ENCODE measurements around the gene DNM3.

DNM3 gene

DNA sequence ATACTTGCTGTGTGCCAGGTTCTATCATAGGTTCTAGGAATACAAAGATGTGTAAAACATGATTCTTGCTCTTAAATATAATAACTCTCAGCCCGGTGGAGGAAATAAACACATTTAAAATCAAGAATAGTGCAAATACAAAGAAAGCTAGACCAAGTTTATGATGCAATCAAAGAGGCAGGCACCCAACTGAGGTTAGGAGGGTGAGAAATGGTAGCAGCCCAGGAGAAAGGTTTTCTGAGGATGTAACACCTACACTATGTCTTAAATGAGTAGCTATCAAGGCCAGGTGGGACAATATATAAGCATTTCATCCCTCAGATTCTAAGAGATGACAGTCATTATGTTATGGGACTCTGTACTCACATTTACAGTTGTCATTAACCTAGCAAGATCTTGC, 612.3 kb downstream of the DNM3 start:
- TF ChIP-seq POLR2A (IDR thresholded peaks at IDR 0.05; ENCODE audit: low read length) = no peak
- no peak for TF ChIP-seq GATA1 (IDR thresholded peaks at IDR 0.05; ENCODE audit: low read depth, low read length)
- DNase-seq = no peak

DNA sequence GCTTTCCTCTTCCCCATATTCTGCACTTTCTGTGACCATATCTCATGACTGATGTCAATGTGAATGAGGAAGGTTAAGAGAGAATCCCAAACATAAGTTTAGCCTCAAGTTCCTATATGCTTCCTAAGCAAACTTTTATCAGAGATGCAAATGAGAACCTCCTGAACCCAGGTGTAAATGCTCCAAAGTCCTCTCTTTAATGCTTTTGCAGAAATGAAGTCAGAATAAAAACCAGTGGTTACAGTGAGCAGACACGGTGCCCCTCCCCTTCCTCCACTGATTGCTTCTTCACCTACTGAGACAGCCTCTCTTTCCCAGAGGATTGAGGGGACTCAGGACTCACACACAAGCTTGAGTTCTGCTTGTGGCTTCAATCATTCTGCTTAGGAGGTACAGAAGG, 614.2 kb downstream of the DNM3 start:
- no peak for TF ChIP-seq POLR2A (IDR thresholded peaks at IDR 0.05; ENCODE audit: low read length)
- TF ChIP-seq GATA1 (IDR thresholded peaks at IDR 0.05; ENCODE audit: low read depth, low read length) = no peak

DNA sequence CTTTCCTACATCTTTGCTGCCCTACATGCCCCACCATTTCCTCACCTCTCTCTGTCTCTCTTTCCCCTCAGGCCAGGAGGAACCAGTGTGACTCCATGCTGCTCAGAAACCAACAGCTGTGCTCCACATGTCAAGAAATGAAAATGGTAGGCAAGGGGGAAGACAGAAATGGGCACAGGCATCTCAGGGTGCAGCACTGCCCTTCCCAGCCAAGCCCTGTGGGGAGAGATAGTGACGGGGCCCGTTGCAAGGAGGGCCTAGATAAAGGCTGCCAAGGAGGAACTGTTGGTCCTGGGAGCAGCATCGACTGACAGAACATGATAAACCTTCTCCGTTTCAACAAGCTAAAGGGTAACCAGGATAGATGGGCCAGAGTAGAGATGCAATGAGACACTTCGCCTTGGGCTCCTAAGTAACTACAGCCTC, 615.1 kb downstream of the DNM3 start:
- peak; percentile 93 to 99 for DNase-seq
- peak; percentile 93 for TF ChIP-seq POLR2A (IDR thresholded peaks at IDR 0.05; ENCODE audit: low read length)
- peak; percentile 97 for TF ChIP-seq GATA1 (IDR thresholded peaks at IDR 0.05; ENCODE audit: low read depth, low read length)

More for the DNA sequence above, 614.2 kb downstream of the DNM3 start:
- no peak for DNase-seq

DNA sequence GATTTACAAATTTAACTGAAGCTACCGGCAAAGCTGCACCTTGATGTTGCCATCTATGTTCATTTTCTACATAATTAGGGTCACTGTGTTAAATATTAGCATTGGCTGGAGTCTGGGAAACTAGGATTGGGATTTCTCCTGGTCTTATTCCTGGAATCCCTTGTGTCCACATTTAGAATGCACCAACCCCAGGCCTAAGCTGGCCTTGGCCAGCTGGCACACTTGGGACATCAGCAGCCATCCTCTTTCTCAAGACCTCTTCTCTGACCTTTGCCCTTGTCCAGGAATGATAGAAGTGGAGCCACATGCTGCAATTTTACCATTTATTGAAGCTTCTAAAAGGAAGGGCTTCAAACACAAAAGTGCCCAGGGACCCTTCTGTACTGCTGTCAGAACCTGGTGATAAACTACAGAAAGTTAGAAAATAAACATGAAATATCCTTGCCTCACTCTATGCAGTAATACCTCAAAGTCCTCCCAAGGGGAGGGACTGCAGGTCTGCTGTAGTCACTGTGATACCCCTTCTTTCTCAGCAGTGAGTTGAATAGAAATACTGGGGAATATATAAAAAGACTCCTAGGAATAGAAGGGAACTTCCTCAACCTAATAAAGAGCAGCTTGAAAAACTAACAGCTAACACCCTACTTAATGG, 616.3 kb downstream of the DNM3 start:
- DNase-seq = no peak
- TF ChIP-seq GATA1 (IDR thresholded peaks at IDR 0.05; ENCODE audit: low read depth, low read length) = no peak
- TF ChIP-seq POLR2A (IDR thresholded peaks at IDR 0.05; ENCODE audit: low read length) = no peak

GRCh38 chr1:172460177-172460576, 618.9 kb downstream of the DNM3 start:
- DNase-seq = peak in 1 of 2 experiments; percentile 29
- TF ChIP-seq POLR2A (IDR thresholded peaks at IDR 0.05; ENCODE audit: low read length) = no peak
- no peak for TF ChIP-seq GATA1 (IDR thresholded peaks at IDR 0.05; ENCODE audit: low read depth, low read length)

- no peak for TF ChIP-seq POLR2A (IDR thresholded peaks at IDR 0.05; ENCODE audit: low read length)
- TF ChIP-seq GATA1 (IDR thresholded peaks at IDR 0.05; ENCODE audit: low read depth, low read length) = no peak
- DNase-seq = no peak
Measured at GRCh38 chr1:172460887-172461315, 619.6 kb downstream of the DNM3 start.
